GF-D8 (cell line): ENCODE results near the gene PPP2R1B.

Source experiments
- DNase-seq: peaks from one replicate; lab custom pipeline; 2025; lab: John Stamatoyannopoulos, UW

Gene PPP2R1B

DNA sequence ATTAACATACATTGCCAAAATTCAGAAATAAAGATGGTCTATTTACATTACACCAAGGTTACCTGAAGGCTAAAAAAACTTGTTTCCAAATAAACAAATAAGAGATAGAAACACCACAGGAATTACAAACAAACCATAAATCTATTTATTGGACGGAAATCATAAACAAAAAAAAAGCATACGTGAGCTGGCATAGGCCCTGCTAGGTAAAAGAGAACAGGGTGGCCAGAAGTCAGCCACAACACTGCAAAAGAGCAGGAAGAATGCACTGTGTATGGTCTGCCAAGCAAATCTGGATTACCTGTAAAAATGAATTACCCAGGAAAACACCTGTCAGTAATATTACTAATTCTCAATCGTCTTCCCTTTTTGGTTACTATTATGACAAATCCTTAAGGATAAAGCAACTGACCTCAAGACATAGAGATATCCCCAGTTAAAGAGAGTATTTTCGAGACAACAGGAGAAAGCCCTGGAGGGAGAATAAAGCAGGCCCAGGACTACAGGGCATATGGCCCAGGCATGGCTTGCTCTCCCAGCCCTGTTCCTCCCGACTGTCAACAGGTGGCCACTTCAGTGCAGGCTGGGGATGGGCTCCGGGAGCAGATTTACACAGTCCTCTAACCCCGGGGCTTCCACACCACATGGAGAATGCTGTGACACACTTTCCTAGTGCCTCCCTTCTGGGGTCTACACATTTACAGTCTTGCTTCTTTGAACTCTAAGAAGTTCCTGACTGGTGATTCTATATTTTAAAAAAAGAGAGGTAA, 18.0 kb downstream of the PPP2R1B start:
- DNase-seq, result no peak

DNA sequence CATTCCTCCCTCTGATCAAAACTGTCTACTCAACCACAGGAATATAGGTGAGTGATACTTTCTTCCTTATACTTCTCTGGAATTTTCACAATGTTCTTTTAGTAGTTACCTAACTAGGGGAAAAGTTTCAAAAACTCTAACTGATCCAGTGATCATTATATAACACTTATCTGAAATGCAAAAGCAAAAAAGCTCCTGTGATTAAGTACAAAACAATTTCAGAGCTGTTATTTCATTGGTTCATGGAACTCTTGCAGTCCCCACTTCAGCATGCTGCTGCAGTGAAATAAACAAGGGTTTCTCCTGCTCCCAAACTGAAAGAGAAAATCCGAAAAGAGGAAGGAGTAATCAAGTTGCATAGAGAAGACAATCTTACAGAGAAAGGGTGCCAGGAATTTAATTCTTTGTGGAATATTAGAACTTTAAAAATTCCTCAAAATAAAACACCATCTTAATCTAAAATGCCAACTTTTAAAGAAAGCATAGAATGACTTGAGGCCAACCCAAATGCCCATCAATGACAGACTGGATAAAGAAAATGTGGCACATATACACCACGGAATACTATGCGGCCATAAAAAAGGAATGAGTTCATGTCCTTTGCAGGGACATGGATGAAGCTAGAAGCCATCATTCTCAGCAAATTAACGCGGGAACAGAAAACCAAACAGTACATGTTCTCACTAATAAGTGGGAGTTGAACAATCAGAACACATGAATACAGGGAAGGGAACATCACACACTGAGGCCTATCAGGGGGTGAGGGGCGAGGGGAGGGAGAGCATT, 20.3 kb downstream of the PPP2R1B start:
- no peak for DNase-seq

DNA sequence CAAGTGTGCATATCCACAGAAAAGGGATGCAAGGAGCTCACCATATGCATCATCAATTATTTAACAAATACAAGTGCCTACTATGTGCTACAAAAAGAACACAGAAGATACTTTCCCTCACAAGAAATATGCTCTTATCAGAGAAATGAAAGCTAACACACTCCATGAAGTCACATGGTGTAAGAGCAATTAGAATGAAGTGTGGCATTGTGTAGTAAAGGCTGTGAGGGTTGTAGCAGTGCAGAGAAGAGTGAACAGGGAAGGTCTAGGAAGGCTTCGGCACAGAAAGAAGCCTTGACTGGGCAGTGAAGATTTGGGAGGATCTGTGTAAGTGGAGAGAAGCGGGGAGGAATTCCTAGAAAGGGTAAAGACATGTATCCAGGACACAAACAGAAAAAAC, 22.5 kb downstream of the PPP2R1B start:
- DNase-seq, result no peak

DNA sequence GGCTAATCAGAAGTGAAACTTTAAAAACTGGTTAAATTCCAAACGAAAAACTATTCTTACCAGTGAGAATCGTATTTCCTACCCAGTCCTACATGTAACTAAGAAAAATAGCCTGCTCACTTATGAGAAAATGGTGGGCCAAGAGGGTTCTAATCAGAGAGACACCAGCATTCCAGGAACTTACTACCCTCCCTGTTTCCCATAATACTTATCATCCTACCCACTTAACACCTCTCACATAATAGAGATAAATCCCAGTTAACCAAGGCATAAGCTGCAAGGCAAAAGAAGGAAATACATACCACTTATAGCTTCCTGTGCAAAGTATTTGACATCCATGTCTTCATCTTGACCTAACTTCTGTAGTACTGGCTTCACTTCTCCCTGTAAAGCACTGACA, 24.4 kb downstream of the PPP2R1B start:
- no peak for DNase-seq

DNA sequence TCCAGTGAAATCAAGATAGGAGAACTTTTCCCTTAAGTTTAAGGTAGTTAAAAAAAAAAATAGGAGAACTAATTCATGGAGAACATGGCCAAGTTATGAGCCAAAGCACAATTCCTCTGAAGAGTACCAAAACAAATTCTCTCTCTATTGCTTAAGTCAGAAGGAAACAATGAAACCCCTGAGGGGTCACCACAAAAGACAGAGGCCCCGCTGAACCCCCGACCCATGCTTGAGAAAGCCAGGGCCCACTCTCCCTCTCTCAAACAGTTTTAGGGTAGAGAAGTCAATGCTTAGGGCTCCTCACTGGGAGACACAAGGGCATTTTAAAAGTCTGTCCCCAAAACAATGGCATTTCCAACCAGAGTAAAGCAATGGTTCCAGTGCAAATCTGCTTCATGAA, 26.9 kb downstream of the PPP2R1B start:
- no peak for DNase-seq

DNA sequence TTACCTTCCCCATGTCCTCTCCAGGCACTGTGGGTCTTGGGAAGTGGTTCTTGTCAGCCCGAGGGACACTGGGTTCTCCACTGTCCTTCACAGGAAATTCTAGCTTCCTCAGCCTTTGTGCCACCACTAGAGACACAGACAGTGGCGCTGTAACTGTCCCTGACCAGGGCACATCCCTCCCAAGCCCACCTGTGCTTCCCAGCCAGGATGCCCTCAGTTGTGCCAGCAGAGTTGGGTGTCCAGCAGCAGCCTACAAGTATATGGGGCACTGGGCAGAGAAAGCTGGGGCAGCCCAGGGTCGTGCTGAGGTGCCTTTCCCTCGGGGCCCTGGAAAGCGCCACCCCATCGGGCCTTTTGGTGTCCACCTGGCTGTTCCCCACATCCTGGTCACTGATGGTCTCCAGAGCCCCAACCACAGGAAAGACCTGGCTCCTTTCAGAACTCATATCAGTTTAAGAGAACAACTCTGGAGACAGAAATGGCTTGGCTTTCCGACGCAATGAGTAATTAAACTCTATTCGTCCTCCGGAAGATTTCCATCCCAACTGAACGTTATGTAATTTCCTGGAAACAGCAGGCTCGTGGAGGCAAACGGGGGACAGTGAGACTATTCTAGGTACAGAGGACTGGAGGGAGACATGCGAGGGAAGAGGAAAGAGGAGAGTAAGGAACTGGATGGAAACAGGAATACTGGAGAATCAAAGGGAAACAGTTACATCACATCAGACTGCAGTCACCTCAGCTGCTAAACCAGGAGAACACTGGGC, 28.6 kb downstream of the PPP2R1B start:
- DNase-seq, result no peak

DNA sequence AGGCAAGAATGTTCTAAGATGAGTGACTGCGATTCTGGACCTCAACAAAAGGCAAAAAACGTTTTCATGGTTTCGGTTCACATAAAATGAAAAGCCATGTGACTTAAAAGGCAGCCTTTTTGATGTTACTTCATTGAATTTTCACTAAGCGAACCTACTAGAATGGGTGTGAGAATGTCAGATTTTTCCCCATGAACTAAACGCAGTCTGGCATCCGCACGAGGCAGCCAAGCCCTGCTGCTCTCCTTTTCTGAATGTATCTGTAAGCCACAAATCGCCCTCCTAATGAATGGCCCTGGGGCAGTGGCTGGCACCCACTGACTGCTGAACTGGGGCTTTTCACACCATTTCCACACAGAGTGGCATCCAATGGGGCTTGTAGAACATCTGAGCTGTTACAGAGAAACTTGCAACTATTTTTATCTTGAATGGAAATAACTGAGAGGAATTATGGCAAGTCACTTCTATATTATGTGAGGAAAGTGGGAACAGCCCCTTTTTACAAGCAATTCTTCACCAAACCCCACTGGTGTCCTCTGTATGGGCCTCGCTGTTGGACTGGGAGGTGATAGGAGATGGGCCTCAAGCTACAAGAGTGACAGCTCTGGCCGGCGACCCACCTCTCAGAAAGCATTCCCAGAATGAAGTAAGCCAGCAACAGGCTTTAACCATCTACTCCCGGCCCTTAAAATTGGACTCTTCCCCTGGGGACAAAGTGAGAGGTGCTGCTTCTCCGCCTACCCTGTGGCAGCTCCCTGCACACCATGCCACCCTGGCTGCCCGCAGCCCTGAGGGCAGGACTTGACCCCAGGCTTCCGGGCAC, 29.4 kb downstream of the PPP2R1B start:
- DNase-seq, result no peak

DNA sequence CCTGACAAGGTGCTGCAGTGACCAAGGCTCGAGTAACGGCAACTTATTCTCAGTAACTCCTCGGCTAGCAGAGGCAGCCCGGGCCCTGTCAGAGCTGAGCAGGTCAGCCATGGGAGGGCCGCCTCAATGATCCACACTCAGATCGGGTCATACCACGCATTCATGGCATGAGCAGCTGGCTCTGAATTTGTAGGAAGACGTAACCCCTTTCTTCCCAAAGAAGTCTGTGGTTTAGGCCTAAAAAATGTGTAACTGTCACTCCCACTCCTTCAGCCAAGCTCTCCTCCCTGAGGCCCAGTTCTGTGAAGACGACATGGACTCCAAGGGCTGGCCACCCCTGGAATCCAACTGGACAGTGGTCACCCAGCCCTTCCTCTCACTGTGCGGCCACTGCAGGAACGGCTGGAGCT, 30.0 kb downstream of the PPP2R1B start:
- DNase-seq, result no peak

DNA sequence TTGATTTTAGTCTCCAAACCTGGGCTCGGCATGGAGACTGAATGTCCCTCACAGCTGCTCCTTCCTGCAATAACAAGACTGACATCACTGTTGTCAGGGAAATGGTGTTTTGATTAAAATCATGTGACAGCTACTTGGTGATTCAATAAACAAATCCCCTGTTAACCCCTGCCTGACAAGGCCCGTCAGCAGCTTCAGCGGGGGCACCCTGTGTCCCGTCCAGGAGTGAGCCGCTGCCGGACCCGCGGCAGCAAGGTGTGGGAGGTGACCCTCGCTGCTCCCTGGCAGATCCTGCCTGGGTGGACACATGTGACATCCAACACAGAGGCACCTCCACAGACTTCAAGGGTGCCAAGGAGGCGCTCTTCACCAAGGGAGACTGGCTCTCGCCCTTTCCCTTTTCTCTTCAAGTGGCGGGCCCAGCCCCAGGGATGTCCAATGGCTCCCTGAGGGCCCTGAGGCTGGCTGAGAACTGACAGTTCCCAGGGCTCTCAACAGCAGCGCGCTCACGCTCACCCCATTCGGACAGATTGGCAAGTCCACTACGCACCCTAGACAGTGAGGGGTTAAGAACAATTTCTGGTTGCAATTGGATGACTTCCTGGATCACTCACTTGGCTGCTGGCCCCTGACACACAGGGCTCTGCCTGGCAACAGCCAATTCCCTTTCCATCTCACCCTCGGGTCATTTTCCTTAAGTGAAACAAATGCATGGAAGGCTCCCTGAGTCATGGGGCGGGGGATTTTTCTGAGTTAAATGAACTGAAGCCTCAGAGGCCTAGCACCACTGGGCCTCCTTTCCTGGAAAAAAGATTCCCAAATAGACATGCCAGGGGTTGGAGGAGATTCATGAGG, 30.7 kb downstream of the PPP2R1B start:
- no peak for DNase-seq

DNA sequence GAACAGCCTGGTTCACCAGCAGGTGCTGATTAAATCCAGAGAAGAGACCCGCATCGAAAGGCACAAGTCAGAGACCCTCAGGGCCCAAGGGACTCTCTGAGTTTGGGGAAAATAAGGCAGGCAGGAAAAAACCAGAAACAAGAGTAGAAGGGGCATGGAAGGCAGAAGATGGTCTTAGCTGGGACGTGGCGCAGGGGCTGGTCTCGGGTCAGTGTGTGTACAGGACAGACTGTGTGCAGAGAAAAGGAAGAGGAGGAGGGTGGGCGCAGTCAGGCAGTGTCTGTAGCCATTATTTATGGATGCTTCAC, 31.3 kb downstream of the PPP2R1B start:
- DNase-seq, result no peak

DNA sequence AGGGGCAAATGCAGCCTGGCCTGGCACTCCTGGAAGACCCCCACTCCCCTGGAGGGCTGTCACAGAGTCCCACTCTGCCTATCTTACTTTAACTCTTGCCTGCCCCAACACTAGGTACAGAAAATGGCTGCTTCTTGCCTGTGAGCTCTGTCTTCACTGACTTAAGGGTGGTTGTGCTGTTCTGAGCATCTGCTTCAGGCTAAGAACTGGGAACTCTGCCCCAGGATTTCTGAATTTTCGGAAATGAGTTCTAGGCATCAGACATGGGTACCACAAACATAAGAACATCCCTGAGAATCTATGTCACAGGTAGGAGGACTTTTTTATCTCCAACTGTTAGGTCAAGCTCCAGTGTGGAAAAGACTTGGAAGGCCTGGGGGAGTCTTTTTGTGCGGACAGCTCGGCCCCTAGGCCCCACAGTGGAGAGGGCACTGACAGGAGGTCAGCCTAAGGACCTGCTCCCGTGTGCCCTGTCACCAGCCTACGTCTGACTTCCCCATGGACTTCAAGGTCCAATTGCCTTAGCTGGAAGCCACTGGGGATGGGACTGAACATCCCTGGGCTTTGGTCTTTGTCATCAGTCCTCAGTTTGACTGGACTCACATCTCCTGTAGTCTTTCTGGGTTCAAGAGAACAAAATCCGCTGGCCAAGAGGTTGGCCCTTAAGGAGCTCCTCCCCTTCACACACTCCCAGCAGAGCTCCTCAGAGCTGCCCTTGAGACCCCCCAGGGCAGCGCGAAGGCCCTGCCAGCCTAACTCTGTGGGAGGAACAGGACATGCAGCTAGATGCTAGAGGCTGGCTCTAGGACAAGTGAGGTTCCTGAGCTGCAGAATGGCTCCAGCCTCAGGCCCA, 31.9 kb downstream of the PPP2R1B start:
- DNase-seq, result no peak

DNA sequence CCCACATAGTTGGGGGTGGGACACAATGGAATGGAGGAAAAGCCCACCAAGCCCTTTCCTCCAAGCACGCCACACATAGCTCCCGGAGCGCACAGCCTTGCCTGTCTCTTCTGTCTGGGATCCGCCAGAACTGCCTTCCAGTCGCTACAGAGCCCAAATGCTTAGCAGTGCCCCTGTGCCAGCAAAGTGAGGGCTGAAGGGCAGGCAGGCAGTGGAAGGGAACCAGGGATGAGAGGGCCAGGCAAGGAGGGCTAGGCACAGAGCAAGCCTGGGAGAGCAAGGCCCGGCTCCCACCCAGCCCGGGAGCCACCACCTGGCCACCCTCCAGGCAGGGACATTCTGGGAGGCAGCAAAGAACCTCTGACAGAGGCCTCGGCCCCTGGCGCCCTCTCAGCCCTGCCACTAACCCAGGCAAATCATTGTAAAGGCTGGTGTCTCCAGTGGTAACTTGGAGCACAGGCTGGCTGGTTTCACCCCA, 32.5 kb downstream of the PPP2R1B start:
- no peak for DNase-seq

DNA sequence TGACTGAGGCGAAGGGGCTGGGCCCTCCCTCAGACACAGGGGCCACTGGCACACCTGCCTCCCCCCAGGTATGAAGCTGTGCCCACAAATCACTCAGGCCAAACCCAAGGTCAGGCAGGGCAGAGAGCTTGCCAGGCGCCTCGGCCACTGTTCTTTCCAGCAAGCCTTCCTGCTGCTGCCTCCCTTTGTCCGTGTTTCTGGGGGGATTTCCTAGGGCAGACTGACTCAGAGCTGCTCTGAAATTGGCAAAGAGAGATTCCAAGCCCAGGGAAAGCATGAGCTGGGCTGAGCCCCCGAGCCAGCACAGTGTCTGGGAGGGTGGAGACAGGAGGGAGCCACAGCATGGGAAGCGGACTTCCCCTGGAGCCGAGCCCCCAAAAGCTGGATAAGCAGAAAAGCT, 33.2 kb downstream of the PPP2R1B start:
- no peak for DNase-seq

DNA sequence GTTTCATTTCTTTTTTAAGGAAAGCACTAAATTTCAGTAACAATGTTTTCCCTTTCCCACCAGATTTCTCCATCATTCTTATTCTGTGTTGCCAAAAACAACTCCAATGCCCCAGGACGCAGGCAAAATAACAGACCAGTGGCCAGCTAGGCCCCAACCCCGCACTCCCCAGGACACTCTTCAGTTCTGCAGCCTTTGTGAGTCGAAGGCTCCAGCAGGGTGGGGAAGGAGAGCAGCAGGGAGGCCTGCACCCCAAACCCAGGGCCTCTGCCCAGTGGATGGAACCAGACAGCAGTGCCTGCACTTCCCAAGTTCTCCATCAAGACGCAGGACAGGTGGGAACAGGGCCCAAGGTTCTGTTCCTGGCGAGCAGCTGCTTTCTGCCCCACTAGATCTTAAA, 34.4 kb downstream of the PPP2R1B start:
- DNase-seq, result no peak

DNA sequence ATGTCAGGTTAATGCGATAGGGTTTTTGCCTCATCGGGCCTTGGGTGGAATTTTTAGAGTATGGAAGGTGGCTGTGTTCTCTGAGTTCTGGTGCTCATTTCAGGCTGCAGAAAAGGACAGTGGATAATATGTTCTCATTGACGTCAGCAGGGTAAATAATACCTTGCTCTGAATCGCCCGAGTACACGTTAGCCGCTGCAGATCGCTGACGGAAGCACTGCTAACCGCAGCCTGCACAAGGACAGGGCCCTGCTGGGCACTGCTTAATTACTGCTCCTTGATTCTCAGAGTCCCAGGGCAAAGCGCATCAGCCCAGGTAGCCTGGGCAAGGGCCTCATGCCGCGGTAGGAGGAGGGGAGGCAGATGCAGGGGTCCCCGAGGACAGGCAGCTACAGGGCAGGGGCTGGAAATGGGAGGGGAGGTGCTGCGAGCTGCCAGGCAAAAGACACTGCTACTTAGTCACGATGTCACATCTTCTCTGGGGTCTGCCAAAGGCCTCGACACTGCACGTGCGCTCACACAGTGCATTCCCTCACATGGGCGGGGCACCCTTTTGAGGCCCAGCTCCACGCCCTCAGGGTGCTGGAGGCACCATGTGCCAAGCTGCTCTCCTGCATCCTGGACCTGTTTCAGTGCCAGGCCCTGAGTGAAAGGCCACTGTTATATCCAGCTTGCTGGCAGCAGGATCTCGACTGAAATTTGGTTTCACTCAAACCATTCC, 35.2 kb downstream of the PPP2R1B start:
- DNase-seq, result no peak

DNA sequence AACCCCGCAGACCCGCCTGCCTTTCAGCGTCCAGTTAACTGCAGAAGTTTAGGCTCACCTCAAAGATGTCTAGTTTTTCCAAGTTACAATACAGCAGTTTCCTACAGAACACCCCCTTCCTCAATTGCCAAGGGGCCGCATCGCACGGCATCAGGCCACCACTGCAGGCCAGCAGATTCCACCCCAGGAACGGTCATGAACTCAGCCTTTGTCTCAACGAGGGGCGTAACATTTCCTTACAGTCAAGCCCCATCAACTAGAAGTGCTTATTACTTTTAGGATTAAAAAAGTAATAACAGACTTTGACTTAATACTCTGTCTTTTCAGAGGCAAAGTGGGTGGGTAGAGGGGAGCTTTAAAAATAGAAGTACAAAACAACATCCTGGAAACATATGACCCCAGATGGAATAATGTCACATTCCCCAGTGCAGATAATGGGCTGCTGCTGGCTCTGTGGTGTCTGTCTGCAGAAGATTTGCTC, 36.3 kb downstream of the PPP2R1B start:
- no peak for DNase-seq

DNA sequence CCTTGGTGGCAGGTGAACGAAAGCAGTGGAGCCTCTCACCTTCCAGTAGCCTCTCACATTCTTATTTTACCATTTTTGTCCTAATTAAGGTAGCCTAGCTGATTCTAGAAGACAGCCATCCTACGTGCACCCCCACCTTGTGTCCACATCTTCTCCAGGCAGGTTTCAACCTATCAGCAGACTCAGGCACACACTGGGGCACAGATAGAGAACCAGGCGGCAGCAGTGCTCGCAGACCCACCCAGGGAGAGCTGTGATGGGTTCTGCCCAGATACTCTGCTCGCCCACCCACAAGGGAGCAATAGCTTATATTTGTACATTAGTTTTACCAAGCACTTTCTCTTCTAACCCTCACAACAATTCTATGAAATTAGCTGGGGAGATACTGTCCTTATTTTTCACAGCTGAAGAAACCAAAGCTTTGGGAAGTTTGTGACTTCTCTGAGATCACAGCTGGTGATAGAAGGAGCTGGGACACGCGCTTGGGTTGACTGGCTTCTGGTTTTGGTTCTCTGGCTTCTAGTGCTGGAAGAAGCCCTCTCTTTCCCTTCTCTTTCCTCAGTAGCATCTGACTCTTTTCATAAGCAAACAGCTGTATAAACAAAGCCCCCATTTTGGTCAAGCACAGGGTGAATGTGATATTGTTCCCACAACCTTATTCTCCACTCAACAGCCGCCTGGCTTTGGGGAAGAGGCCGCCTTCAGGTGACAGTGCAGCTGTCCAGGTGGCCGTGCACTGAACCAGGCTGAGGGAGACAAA, 36.9 kb downstream of the PPP2R1B start:
- DNase-seq, result no peak

DNA sequence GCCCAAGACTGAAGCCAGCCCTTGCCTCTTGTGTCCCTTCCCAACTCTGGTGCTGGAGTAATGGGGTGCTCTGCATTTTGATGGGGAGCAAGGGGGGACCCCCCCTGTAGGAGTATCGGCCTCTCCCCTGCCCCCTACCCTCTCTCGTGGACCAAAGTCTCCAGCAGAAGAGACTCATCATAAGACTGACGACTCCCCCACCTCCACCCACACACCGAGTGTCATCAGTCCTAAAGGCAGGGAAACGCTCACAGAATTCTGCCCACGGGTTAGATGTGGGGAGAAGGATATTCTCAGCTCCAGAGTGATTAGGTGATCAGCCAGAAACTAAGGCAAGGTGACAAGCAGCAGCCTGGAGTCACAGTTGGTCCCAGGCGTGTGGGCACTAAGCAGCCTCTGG, 38.8 kb downstream of the PPP2R1B start:
- no peak for DNase-seq
